Keratinocyte (primary cell): Measurements from ENCODE around the gene THOP1. TPM values are rescaled to one million over a fixed set of nuclear protein-coding genes. Genes with fewer than 3 reads are reported as not detected.

Experiments
- DNase-seq: peaks from one replicate; pipeline ENCODE4 v3.0.0-alpha.2; 2011; ENCODE audit warnings: low read depth, missing footprints, low spot score
- FAIRE-seq: peaks from 2 replicates; lab custom pipeline; 2011; peaks lifted over from hg19 to GRCh38; lab: Jason Lieb, UNC
- H2AFZ ChIP-seq: 2 replicates; pipeline ENCODE4 v1.6.0; 2012; ENCODE audit warnings: low read length, control low read depth, inconsistent platforms; ENCODE audit not compliant: control insufficient read depth
- H3K27ac ChIP-seq: 2 replicates; pipeline ENCODE4 v1.5.1; 2011; ENCODE audit warnings: low read length; ENCODE audit not compliant: control insufficient read depth, insufficient read depth
- H3K27me3 ChIP-seq: 3 replicates; pipeline ENCODE4 v1.6.0; 2011; ENCODE audit warnings: low read length; ENCODE audit not compliant: control insufficient read depth, insufficient read depth; ENCODE audit errors: extremely low read depth
- H3K36me3 ChIP-seq, 2 experiments: 2 replicates in 1 of 2; 3 replicates in 1 of 2; pipeline ENCODE4 v1.5.1; 2011; ENCODE audit warnings: low read length in 2 of 2, mild to moderate bottlenecking in 1 of 2; ENCODE audit not compliant: control insufficient read depth in 2 of 2, insufficient read depth in 2 of 2; ENCODE audit errors: extremely low read depth in 1 of 2
- H3K4me1 ChIP-seq: 3 replicates; pipeline ENCODE4 v1.5.1; 2011; ENCODE audit warnings: low read length; ENCODE audit not compliant: control insufficient read depth, insufficient read depth; ENCODE audit errors: extremely low read depth
- H3K4me2 ChIP-seq: 3 replicates; pipeline ENCODE4 v1.6.0; 2011; ENCODE audit warnings: low read depth, low read length; ENCODE audit not compliant: control insufficient read depth, insufficient read depth; ENCODE audit errors: extremely low read depth
- H3K4me3 ChIP-seq, 3 experiments: fragments of 200-600 bp in 1 of 3; sonication (generic) in 1 of 3; 2 replicates in 2 of 3; 3 replicates in 1 of 3; pipeline ENCODE4 v1.5.1; 2011 to 2016; ENCODE audit warnings: low read length in 3 of 3, mild to moderate bottlenecking in 3 of 3, control low read depth in 2 of 3, inconsistent platforms in 1 of 3, low read depth in 1 of 3, mixed read lengths in 1 of 3, mixed run types in 1 of 3, moderate library complexity in 1 of 3; ENCODE audit not compliant: control insufficient read depth in 2 of 3, insufficient read depth in 2 of 3; ENCODE audit errors: extremely low read depth in 1 of 3
- H3K79me2 ChIP-seq: 2 replicates; pipeline ENCODE4 v1.6.0; 2012; ENCODE audit warnings: low read length; ENCODE audit not compliant: control insufficient read depth, insufficient read depth
- H3K9ac ChIP-seq: 3 replicates; pipeline ENCODE4 v1.6.0; 2011; ENCODE audit warnings: low read length; ENCODE audit not compliant: control insufficient read depth, insufficient read depth; ENCODE audit errors: extremely low read depth
- H3K9me1 ChIP-seq: 3 replicates; pipeline ENCODE4 v1.6.0; 2011; ENCODE audit warnings: low read length; ENCODE audit not compliant: control insufficient read depth, insufficient read depth; ENCODE audit errors: extremely low read depth
- H3K9me3 ChIP-seq: 2 replicates; pipeline ENCODE4 v1.5.1; 2012; ENCODE audit warnings: low read depth, low read length; ENCODE audit not compliant: control insufficient read depth
- H4K20me1 ChIP-seq: 3 replicates; pipeline ENCODE4 v1.6.0; 2011; ENCODE audit warnings: low read length; ENCODE audit not compliant: control insufficient read depth, insufficient read depth; ENCODE audit errors: extremely low read depth
- CTCF ChIP-seq, 3 experiments: IDR thresholded peaks in 1 of 3; conservative IDR thresholded peaks in 1 of 3; optimal IDR thresholded peaks in 1 of 3; 2 replicates in 2 of 3; 3 replicates in 1 of 3; pipeline versions ENCODE3 to v1.5.1; 2011; ENCODE audit warnings: low read length in 3 of 3, mild to moderate bottlenecking in 3 of 3, moderate library complexity in 2 of 3, control low read depth in 1 of 3, inconsistent platforms in 1 of 3; ENCODE audit not compliant: insufficient read depth in 2 of 3; ENCODE audit errors: extremely low read depth in 1 of 3
- EZH2 ChIP-seq: IDR thresholded peaks from one replicate; pipeline ENCODE4 v1.6.1; 2012; ENCODE audit warnings: inconsistent platforms, mild to moderate bottlenecking, low read length, moderate library complexity
- dilution Hi-C: fragments of 300-500 bp; cut with MboI; formaldehyde crosslinking; loops from one replicate; pipeline ENCODE4 v1.7.0; 2020; ENCODE audit warnings: low sequenced_read_pairs; ENCODE audit not compliant: extremely low pct_ligation_motif_present
- polyA plus RNA-seq, 5 experiments: library from polyadenylated mRNA; depleted of rRNA in 3 of 5; stranded (reverse) in 3 of 5; stranded (forward) in 1 of 5; unstranded in 1 of 5; fragments of >200 nt; gene quantifications; 1 replicate in 1 of 5; 2 replicates in 3 of 5; 3 replicates in 1 of 5; pipeline versions ENCODE4 v1.2.1 to v1.2.3, GENCODE V29; 2011 to 2012; ENCODE audit warnings: missing spikeins in 2 of 5, low read depth in 1 of 5, low replicate concordance in 1 of 5

Gene THOP1
- polyA plus RNA-seq, 1 donor (not counting 4 experiments of a cell fraction or from before 2014, with no cell fraction given): 69.9 TPM

DNA sequence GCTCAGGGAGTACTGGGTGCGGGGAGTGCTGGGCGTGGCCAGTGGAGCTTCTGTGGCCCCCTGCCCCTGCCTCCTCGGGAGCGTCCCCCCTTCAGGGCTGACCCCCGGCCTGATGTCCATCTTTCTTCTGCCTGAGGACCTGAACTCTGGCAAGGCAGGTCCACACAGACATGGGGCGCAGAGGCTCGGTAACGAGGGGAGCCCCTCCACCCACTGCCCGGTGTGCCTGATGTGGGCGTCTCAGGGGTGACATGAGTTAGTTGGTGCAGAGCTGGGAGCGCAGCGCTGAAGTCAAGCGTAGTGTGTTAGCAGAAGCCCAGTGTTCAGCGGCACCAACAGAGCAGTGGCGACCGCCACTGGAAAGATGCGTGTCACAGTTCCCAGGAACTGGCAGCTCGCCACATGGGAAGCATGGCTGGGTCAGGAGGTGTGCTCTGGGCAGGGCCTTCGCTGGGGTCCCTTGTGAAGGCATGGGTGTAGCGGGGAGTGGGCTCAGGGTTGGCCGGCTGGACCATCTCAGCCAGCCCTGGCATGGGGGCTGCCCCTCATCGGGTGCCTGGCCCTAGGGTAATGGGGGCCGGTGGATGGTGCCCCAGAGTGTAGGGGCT, 11.5 kb downstream of the THOP1 start:
- TF ChIP-seq EZH2 (no peak), CTCF (optimal IDR thresholded peaks at IDR 0.05 in 1 of 3, IDR thresholded peaks at IDR 0.05 in 1 of 3, conservative IDR thresholded peaks at IDR 0.05 in 1 of 3; ENCODE audit: extremely low read depth in 1 of 3, insufficient read depth in 2 of 3, low read length in 3 of 3) (no peak)
- dilution Hi-C loops: no loop called here
- FAIRE-seq: no peak
- Histone ChIP-seq H3K4me2 (no peak overlapping the region), H3K9ac (no peak overlapping the region), H3K27me3 (no peaks in the 10 kb centered on the region), H3K9me1 (no peaks in the 10 kb centered on the region), H3K4me1 (no peaks in the 10 kb centered on the region), H4K20me1 (no peaks in the 10 kb centered on the region), H3K4me3 (no peak overlapping the region), H3K79me2 (peaks cover 2% of the 10 kb centered on the region), H3K27ac (no peak overlapping the region), H3K36me3 (peaks cover 25 to 51% of the 10 kb centered on the region in 2 experiments), H3K9me3 (no peaks in the 10 kb centered on the region), H2AFZ (no peak overlapping the region)
- no peak for DNase-seq

DNA sequence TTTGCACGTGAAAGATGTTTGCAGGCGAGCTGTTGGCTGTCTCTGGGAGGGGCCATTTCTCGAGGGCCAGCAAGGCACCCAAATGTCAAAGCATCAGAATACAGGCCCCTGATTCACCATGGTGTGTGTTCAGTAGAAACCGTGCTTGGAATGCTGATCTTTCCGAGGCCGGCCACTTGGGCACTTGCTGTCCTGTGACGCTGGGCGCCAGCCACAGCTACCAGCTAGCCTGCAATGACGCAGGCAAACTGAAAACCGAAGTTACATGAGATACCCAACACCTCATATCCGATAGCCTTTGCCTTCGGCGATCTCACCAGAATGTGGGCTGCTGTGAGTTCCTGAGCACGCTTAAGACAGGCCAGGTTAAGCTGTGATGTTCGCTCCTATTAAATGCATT, 12.0 kb downstream of the THOP1 start:
- no peak overlapping the region for H3K9ac ChIP-seq
- TF ChIP-seq CTCF (optimal IDR thresholded peaks at IDR 0.05 in 1 of 3, IDR thresholded peaks at IDR 0.05 in 1 of 3, conservative IDR thresholded peaks at IDR 0.05 in 1 of 3; ENCODE audit: extremely low read depth in 1 of 3, insufficient read depth in 2 of 3, low read length in 3 of 3) (no peak), EZH2 (no peak)
- H3K4me2 ChIP-seq: no peak overlapping the region
- no peaks in the 10 kb centered on the region for H3K27me3 ChIP-seq
- dilution Hi-C loops: no loop called here
- DNase-seq: no peak
- no peaks in the 10 kb centered on the region for H3K4me1 ChIP-seq
- H3K9me3 ChIP-seq: no peaks in the 10 kb centered on the region
- no peak overlapping the region for H2AFZ ChIP-seq
- no peak overlapping the region for H3K4me3 ChIP-seq
- no peak overlapping the region for H3K27ac ChIP-seq
- peaks cover 25 to 53% of the 10 kb centered on the region in 2 experiments for H3K36me3 ChIP-seq
- peaks cover 4% of the 10 kb centered on the region for H3K79me2 ChIP-seq
- FAIRE-seq: no peak
- H3K9me1 ChIP-seq: no peaks in the 10 kb centered on the region
- H4K20me1 ChIP-seq: no peaks in the 10 kb centered on the region
